HG02759 (cell line): Measurements from ENCODE around the gene PYDC2.
"Not testable (repeated sequence)": the region's sequence is repeated elsewhere in the genome, so short reads cannot be mapped to it uniquely, and the experiment has no call there.

Experiments used
- ATAC-seq: cut with Tn5 transposase; IDR thresholded peaks from one replicate; pipeline ENCODE4 v1.9.1; 2021; ENCODE audit warnings: mild to moderate bottlenecking, moderate library complexity; ENCODE audit not compliant: unreplicated experiment

PYDC2 gene

DNA sequence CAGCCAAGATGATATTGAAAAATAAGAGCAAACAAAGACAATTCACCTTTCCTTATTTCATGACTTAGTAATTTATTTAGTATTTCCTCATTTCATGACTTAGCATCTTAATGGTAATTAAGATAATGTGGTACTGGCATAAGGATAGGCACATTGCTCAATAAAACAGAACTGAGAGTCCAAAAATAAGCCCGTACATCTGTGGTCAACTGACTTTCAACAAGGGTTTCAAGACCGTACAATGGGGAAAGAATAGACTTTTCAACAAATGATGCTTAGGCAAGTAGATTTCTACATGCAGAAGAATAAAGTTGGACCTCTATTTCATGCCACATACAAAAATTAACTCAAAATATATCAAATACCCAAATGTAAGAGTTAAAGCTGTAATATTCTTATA lies 603 bp upstream of the PYDC2 start:
- no peak for ATAC-seq

DNA sequence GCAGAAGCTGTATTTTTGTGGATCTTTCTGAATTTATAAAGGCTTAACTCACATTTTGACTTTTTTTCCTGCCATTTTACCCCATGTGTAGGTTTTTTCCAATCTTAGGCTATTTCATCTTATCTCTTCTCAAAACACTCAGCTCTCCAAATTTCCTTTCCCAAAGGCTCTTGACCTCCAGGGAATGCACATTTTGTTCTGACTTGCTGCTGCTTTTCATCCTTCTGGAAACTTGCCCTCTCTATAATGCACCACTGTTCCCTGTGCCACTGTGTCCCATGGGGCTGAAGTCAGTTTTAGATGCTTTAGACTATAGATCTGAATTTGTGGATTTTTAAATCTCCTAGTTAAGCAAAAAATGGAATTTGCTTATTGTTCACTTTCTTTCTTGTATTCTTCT lies 9.1 kb downstream of the PYDC2 start:
- ATAC-seq = no peak

DNA sequence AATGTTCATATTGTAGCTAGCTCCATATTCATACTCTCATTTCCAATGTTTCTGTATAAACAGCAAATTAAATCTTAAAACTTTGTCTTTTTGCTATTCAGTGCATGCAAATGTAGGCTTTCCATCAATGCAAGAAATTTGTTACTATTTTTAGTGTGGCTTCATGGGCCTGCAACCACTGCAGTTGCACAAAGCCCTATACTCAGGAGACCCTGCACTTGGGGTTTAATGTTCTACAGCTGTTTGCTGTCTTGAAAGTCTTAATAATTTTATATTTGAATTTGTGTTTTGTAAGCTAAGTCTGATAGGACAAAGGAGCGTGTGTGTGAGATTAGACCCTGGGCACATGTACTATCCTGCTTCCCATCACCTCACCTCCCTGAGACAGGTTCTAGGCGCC lies 9.6 kb downstream of the PYDC2 start:
- ATAC-seq = no peak

DNA sequence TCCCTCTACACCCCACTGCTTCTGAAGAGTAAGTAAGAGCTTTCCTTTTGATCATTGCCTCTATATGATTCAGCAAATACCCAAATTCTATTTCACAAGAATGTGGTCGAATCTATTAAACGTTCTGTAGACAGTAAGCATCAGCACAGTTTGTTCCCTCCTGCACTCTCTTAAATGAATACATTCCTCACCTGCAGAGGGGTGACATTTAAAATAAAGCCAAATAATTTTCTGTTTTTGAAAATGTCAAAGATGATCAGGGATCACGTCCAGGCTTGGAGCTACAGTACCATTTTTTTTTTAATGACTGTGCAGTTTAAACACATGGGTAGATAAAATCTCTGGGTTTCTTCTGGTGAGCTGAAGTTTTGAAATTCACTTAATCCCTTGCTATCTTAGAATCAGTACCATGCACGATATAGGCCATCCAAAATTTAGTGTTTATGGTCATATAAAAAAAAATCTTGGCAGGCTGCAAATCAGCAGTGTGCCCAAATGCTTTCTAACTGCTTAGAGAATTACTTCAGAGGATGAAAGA lies 12.8 kb downstream of the PYDC2 start:
- ATAC-seq = no peak

DNA sequence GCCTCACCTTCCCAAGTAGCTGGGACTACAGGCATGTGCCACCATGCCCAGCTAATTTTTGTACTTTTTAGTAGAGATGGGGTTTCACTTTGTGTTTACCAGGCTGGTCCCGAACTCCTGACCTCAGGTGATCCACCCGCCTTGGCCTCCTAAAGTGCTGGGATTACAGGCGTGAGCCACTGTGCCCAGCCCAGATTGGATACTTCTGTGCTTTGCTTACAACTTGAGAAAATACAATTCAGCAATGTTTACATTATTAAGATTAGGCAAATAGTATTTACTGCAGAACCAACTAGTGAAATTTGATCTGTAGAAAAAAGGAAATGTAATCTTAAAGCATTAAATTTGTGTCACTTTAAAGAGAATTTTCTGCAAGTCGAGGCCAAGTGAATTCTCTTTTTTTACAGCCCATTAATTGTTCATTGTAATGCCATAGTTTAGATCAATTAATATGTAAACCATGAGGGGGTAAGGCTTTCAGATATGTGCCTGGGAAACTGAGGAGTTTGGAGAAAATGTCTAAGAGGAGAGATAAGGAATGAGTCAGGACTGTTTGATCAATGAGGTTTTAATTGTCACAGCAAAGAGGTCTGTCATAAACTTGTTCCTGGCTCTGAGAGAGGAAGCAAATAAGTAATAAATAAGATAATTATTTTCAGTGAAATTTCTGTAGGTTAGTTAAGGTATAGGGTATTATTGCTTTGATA lies 15.3 kb downstream of the PYDC2 start:
- ATAC-seq = no peak

DNA sequence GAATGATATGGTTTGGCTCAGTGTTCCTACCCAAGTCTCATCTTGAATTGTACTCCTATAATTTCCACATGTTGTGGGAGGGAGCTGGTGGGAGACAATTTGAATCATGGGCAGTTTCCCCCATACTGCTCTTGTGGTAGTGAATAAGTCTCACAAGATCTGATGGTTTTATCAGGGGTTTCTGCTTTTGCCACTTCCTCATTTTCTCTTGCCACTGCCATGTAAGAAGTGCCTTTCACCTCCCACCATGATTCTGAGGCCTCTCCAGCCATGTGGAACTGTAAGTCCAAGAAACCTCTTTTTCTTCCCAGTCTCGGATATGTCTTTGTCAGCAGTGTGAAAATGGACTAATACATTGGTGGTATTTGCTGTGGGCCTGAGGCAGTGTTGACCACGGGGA lies 23.0 kb downstream of the PYDC2 start:
- not testable (repeated sequence) for ATAC-seq

DNA sequence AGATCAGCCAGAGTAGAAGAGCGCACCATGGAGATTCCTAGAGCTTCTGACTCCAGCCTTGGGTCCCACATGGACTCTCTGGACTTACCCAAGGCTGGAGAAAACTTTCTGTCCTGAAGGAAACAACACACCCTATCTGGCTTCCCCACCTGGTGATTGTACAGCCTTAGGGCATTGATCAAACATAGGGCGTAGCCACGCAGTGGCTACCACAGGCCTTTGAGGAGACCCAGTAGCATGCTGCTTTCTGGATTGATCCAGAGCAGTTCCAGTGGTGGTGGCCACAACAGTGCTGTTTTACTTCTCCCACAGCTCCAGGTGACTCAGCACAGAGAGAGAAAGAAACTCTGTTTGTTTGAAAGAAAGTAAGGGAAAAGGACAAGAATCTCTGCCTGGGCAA lies 23.5 kb downstream of the PYDC2 start:
- no peak for ATAC-seq

DNA sequence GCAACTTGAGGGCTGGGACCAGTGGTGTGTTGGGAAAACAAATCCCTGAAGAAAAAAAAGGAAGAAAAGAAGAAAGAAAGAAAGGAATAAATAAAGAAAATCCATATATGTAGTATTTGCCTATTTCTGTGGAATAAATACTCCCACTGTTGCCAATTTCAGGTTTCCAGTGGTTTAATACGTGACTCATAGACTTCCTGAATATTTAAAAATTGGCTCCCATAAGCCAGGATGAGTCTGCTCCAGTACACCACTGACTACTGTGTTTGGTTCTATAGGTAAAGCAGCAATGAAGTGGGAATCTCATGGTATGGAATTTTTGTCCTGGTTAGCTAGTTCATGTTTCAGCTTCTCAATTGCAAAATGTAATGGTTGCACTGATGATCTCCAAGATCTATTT lies 31.6 kb downstream of the PYDC2 start:
- no peak for ATAC-seq

DNA sequence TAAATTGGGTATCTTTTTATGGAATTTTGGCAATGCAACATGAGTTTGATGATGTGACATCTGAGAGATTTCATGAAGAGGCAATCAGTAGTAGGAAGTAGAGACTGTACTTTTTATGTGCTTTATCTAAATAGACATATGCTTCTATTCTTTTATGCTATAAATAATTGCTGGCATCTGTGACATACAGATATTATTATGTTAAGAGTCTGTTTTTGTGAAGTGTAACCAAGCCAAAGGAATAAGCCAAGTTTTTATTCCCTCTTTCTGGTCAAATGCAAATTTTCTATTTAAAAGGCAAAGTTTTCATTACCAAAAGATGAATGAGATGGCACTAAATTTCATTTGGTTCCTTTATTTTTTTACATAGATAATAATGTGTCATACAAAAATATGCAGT lies 32.4 kb downstream of the PYDC2 start:
- no peak for ATAC-seq

DNA sequence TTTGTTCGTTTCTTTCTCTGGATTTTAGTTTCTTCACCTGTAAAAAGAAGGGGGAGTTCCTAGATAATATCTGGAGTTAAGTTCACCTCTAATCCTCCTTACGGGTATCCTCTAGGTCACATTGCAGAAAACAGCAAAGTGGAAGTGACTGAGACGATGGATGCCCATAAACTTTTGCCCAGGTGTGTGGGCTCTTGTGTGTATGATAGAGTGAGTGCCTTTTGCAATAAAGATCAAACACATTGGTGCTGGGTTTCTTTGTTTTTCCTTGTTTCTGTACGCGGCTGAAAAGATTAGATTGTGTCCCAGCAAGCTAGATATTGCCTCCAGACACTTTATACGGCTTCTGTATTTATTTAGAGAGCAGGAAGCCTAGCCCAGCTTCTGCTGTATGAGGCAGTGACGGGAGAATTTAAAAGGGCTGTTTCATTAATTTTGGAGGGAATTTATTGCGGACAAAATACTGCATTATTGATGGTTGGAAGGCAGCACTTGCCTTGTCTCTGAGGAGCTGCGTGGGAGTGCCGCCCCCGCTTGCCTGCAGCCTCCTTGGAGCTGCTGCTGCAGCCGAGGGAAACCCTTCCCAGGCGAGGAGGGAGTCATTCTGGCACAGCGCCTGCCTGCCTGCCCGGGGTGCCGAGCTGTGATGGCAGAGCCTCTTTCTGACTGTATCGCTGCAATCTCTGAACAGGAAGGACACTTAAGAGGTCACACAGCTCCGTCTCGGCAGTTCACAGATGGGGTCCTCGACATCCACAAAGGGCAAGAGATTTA lies 38.5 kb downstream of the PYDC2 start:
- no peak for ATAC-seq

DNA sequence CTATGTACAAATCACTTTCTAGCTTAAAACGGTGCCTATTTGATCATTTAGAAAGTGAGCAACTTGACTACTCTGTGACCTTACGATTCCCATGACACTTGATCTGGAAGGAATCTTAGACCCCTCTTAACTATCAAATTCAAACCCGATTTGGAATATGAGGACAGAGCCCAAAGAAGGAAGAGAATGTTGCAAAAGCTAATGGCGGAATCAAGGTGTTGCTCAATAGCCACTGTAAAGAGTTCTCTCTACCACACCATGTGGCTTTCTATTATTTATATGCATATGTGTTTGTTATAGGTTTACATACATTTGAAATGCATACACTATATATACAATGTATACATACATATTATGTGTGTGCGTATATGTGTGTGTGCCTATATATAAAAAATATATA lies 39.9 kb downstream of the PYDC2 start:
- ATAC-seq = no peak

DNA sequence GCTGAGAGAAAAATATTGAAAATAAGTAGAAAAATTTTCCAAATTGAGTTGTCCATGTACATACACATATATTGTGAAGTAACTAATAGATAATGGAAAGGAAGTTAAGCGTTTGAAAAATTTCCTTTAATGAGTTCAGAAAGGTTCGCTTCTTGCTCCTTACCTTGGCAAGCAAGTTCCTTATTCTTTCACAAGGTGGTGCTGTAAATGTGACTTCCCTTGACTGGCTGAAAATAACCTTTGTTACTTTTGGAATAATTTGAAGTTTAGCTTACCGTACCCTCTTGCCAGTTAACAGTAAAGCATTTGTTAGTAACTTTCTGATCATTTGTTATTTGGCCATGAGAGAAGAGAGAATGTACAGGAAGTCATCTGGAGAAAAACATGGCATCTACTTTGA lies 41.6 kb downstream of the PYDC2 start:
- ATAC-seq = no peak

DNA sequence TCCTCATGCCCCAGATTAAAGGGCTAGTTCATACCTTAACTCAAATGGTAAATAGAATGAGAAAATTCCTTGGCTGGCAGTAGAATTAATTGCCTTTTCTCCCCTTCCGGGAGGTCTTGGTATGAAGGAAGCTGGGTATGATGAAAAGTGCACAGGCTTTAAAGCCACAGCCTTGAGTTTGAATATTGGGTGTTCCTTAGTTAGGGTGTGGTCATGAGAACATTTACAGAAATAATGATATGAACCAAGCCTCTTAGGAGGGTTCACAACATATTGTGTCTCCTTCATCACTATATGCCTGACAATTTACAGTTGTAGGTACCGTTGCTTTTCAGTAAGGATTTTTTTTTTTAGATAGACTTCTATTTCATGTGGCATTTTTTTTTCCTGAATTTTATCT lies 48.1 kb downstream of the PYDC2 start:
- ATAC-seq = no peak
